Activated CD8-positive, alpha-beta memory T cell treated with anti-CD3 and anti-CD28 coated beads, Interleukin-2, amount 50 U/mL, for 4 hours (primary cell): Measurements from ENCODE around the gene TPX2.

Source experiments
- DNase-seq: peaks from one replicate; pipeline ENCODE4 v3.0.0-alpha.2; 2020

TPX2 gene

GRCh38 chr20:31836853-31837608 is 97.9 kb downstream of the TPX2 start:
- no peak for DNase-seq

GRCh38 chr20:31837896-31838397 is 98.9 kb downstream of the TPX2 start:
- DNase-seq = no peak

GRCh38 chr20:31838646-31839292 is 99.7 kb downstream of the TPX2 start:
- no peak for DNase-seq

- no peak for DNase-seq
Observed at GRCh38 chr20:31839782-31840487, 100.8 kb downstream of the TPX2 start.

GRCh38 chr20:31840906-31841816 is 102.1 kb downstream of the TPX2 start:
- DNase-seq = no peak

GRCh38 chr20:31841928-31842327 is 102.8 kb downstream of the TPX2 start:
- DNase-seq = no peak

GRCh38 chr20:31842471-31843157 is 103.5 kb downstream of the TPX2 start:
- no peak for DNase-seq

- no peak for DNase-seq
Observed at GRCh38 chr20:31843288-31843687, 104.2 kb downstream of the TPX2 start.

GRCh38 chr20:31843881-31844280 is 104.8 kb downstream of the TPX2 start:
- no peak for DNase-seq

- DNase-seq = no peak
Observed at GRCh38 chr20:31844737-31845299, 105.7 kb downstream of the TPX2 start.

GRCh38 chr20:31845300-31845863 is 106.3 kb downstream of the TPX2 start, which contains the start of gene FOXS1:
TSS of gene FOXS1 (minus strand) at chr20:31845604. CDS start at chr20:31845542, 62 bp downstream.
- no peak for DNase-seq

GRCh38 chr20:31846793-31847138 is 107.7 kb downstream of the TPX2 start:
- DNase-seq = no peak

- no peak for DNase-seq
Observed at GRCh38 chr20:31848088-31848999, 109.3 kb downstream of the TPX2 start.

GRCh38 chr20:31849306-31849930 is 110.3 kb downstream of the TPX2 start:
- DNase-seq = no peak
